Measurements from ENCODE around the gene RPTOR.
A peak's percentile ranks its signal among the peaks of the same experiment; 100 is the strongest.

GRCh38 chr17:80991645-80992076 is 447.0 kb downstream of the RPTOR start, which contains the start of gene CHMP6:
- TF ChIP-seq POLR2AphosphoS5 (IDR thresholded peaks at IDR 0.05) = peak; percentile 35 to 59
- TF ChIP-seq, protein P1, sequence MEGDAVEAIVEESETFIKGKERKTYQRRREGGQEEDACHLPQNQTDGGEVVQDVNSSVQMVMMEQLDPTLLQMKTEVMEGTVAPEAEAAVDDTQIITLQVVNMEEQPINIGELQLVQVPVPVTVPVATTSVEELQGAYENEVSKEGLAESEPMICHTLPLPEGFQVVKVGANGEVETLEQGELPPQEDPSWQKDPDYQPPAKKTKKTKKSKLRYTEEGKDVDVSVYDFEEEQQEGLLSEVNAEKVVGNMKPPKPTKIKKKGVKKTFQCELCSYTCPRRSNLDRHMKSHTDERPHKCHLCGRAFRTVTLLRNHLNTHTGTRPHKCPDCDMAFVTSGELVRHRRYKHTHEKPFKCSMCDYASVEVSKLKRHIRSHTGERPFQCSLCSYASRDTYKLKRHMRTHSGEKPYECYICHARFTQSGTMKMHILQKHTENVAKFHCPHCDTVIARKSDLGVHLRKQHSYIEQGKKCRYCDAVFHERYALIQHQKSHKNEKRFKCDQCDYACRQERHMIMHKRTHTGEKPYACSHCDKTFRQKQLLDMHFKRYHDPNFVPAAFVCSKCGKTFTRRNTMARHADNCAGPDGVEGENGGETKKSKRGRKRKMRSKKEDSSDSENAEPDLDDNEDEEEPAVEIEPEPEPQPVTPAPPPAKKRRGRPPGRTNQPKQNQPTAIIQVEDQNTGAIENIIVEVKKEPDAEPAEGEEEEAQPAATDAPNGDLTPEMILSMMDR (IDR thresholded peaks at IDR 0.05) = peak in 5 of 6 experiments; percentile 42 to 79 (median 69)
- TF ChIP-seq EP300 (IDR thresholded peaks at IDR 0.05) = no peak

Measured in upper lobe of left lung (tissue), 4 donors.